Keratinocyte (primary cell): Measurements from ENCODE around the gene ADAM12. TPM values are rescaled to one million over a fixed set of nuclear protein-coding genes. Genes with fewer than 3 reads are reported as not detected.

Experiments used
- DNase-seq: peaks from one replicate; pipeline ENCODE4 v3.0.0-alpha.2; 2011; ENCODE audit warnings: low read depth, missing footprints, low spot score
- FAIRE-seq: peaks from 2 replicates; lab custom pipeline; 2011; peaks lifted over from hg19 to GRCh38; lab: Jason Lieb, UNC
- H2AFZ ChIP-seq: 2 replicates; pipeline ENCODE4 v1.6.0; 2012; ENCODE audit warnings: low read length, control low read depth, inconsistent platforms; ENCODE audit not compliant: control insufficient read depth
- H3K27ac ChIP-seq: 2 replicates; pipeline ENCODE4 v1.5.1; 2011; ENCODE audit warnings: low read length; ENCODE audit not compliant: control insufficient read depth, insufficient read depth
- H3K27me3 ChIP-seq: 3 replicates; pipeline ENCODE4 v1.6.0; 2011; ENCODE audit warnings: low read length; ENCODE audit not compliant: control insufficient read depth, insufficient read depth; ENCODE audit errors: extremely low read depth
- H3K36me3 ChIP-seq, 2 experiments: 2 replicates in 1 of 2; 3 replicates in 1 of 2; pipeline ENCODE4 v1.5.1; 2011; ENCODE audit warnings: low read length in 2 of 2, mild to moderate bottlenecking in 1 of 2; ENCODE audit not compliant: control insufficient read depth in 2 of 2, insufficient read depth in 2 of 2; ENCODE audit errors: extremely low read depth in 1 of 2
- H3K4me1 ChIP-seq: 3 replicates; pipeline ENCODE4 v1.5.1; 2011; ENCODE audit warnings: low read length; ENCODE audit not compliant: control insufficient read depth, insufficient read depth; ENCODE audit errors: extremely low read depth
- H3K4me2 ChIP-seq: 3 replicates; pipeline ENCODE4 v1.6.0; 2011; ENCODE audit warnings: low read depth, low read length; ENCODE audit not compliant: control insufficient read depth, insufficient read depth; ENCODE audit errors: extremely low read depth
- H3K4me3 ChIP-seq, 3 experiments: fragments of 200-600 bp in 1 of 3; sonication (generic) in 1 of 3; 2 replicates in 2 of 3; 3 replicates in 1 of 3; pipeline ENCODE4 v1.5.1; 2011 to 2016; ENCODE audit warnings: low read length in 3 of 3, mild to moderate bottlenecking in 3 of 3, control low read depth in 2 of 3, inconsistent platforms in 1 of 3, low read depth in 1 of 3, mixed read lengths in 1 of 3, mixed run types in 1 of 3, moderate library complexity in 1 of 3; ENCODE audit not compliant: control insufficient read depth in 2 of 3, insufficient read depth in 2 of 3; ENCODE audit errors: extremely low read depth in 1 of 3
- H3K79me2 ChIP-seq: 2 replicates; pipeline ENCODE4 v1.6.0; 2012; ENCODE audit warnings: low read length; ENCODE audit not compliant: control insufficient read depth, insufficient read depth
- H3K9ac ChIP-seq: 3 replicates; pipeline ENCODE4 v1.6.0; 2011; ENCODE audit warnings: low read length; ENCODE audit not compliant: control insufficient read depth, insufficient read depth; ENCODE audit errors: extremely low read depth
- H3K9me1 ChIP-seq: 3 replicates; pipeline ENCODE4 v1.6.0; 2011; ENCODE audit warnings: low read length; ENCODE audit not compliant: control insufficient read depth, insufficient read depth; ENCODE audit errors: extremely low read depth
- H3K9me3 ChIP-seq: 2 replicates; pipeline ENCODE4 v1.5.1; 2012; ENCODE audit warnings: low read depth, low read length; ENCODE audit not compliant: control insufficient read depth
- H4K20me1 ChIP-seq: 3 replicates; pipeline ENCODE4 v1.6.0; 2011; ENCODE audit warnings: low read length; ENCODE audit not compliant: control insufficient read depth, insufficient read depth; ENCODE audit errors: extremely low read depth
- CTCF ChIP-seq, 3 experiments: IDR thresholded peaks in 1 of 3; conservative IDR thresholded peaks in 1 of 3; optimal IDR thresholded peaks in 1 of 3; 2 replicates in 2 of 3; 3 replicates in 1 of 3; pipeline versions ENCODE3 to v1.5.1; 2011; ENCODE audit warnings: low read length in 3 of 3, mild to moderate bottlenecking in 3 of 3, moderate library complexity in 2 of 3, control low read depth in 1 of 3, inconsistent platforms in 1 of 3; ENCODE audit not compliant: insufficient read depth in 2 of 3; ENCODE audit errors: extremely low read depth in 1 of 3
- EZH2 ChIP-seq: IDR thresholded peaks from one replicate; pipeline ENCODE4 v1.6.1; 2012; ENCODE audit warnings: inconsistent platforms, mild to moderate bottlenecking, low read length, moderate library complexity
- dilution Hi-C: fragments of 300-500 bp; cut with MboI; formaldehyde crosslinking; loops from one replicate; pipeline ENCODE4 v1.7.0; 2020; ENCODE audit warnings: low sequenced_read_pairs; ENCODE audit not compliant: extremely low pct_ligation_motif_present
- polyA plus RNA-seq, 5 experiments: library from polyadenylated mRNA; depleted of rRNA in 3 of 5; stranded (reverse) in 3 of 5; stranded (forward) in 1 of 5; unstranded in 1 of 5; fragments of >200 nt; gene quantifications; 1 replicate in 1 of 5; 2 replicates in 3 of 5; 3 replicates in 1 of 5; pipeline versions ENCODE4 v1.2.1 to v1.2.3, GENCODE V29; 2011 to 2012; ENCODE audit warnings: missing spikeins in 2 of 5, low read depth in 1 of 5, low replicate concordance in 1 of 5

ADAM12 gene
- polyA plus RNA-seq, 1 donor (not counting 4 experiments of a cell fraction or from before 2014, with no cell fraction given): 0.07 TPM

- TF ChIP-seq EZH2 (no peak), CTCF (optimal IDR thresholded peaks at IDR 0.05 in 1 of 3, IDR thresholded peaks at IDR 0.05 in 1 of 3, conservative IDR thresholded peaks at IDR 0.05 in 1 of 3; ENCODE audit: extremely low read depth in 1 of 3, insufficient read depth in 2 of 3, low read length in 3 of 3) (no peak)
- H3K79me2 ChIP-seq: no peaks in the 10 kb centered on the region
- no peak overlapping the region for H3K27ac ChIP-seq
- dilution Hi-C loops: no loop called here
- no peak overlapping the region for H3K9ac ChIP-seq
- H3K4me1 ChIP-seq: no peaks in the 10 kb centered on the region
- no peak overlapping the region for H2AFZ ChIP-seq
- H3K9me3 ChIP-seq: no peaks in the 10 kb centered on the region
- no peaks in the 10 kb centered on the region for H3K36me3 ChIP-seq
- no peak overlapping the region for H3K4me3 ChIP-seq
- H4K20me1 ChIP-seq: no peaks in the 10 kb centered on the region
- no peak for FAIRE-seq
- no peak for DNase-seq
- H3K27me3 ChIP-seq: no peaks in the 10 kb centered on the region
- H3K9me1 ChIP-seq: no peaks in the 10 kb centered on the region
- H3K4me2 ChIP-seq: no peak overlapping the region
Observed at GRCh38 chr10:126043389-126043788, 344.9 kb downstream of the ADAM12 start.

DNA sequence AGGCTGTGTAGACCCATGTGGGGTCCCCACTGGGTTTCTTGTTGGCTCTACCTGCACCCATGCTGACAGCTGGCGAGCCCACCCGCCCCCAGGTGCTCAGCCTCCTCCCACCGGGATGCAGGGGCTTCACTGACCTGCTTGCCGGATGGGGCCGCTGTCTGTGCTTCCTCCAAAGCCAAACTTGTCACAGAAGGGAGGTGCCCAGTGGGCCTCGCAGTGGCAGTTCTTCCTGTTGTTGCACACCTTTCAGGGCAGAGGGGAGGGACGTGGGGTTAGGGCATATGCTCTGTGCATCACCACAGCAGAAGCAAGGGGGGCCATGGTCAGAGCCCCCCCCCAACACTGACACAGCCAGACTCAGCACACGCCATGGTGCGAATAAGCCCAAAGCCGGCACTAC, 345.4 kb downstream of the ADAM12 start:
- TF ChIP-seq EZH2 (no peak), CTCF (optimal IDR thresholded peaks at IDR 0.05 in 1 of 3, IDR thresholded peaks at IDR 0.05 in 1 of 3, conservative IDR thresholded peaks at IDR 0.05 in 1 of 3; ENCODE audit: extremely low read depth in 1 of 3, insufficient read depth in 2 of 3, low read length in 3 of 3) (no peak)

More for the DNA sequence above, 345.4 kb downstream of the ADAM12 start:
- no peaks in the 10 kb centered on the region for H3K79me2 ChIP-seq
- H4K20me1 ChIP-seq: no peaks in the 10 kb centered on the region
- no peak overlapping the region for H3K4me2 ChIP-seq
- H3K4me1 ChIP-seq: no peaks in the 10 kb centered on the region
- no peaks in the 10 kb centered on the region for H3K36me3 ChIP-seq
- FAIRE-seq (no peak), DNase-seq (no peak)
- H3K9me1 ChIP-seq: no peaks in the 10 kb centered on the region
- no peak overlapping the region for H3K9ac ChIP-seq
- dilution Hi-C loops: no loop called here
- H3K27ac ChIP-seq: no peak overlapping the region
- no peak overlapping the region for H3K4me3 ChIP-seq
- H2AFZ ChIP-seq: no peak overlapping the region
- H3K9me3 ChIP-seq: no peaks in the 10 kb centered on the region
- no peaks in the 10 kb centered on the region for H3K27me3 ChIP-seq
